ENCODE measurements around the gene NCKAP5. TPM values are rescaled to one million over a fixed set of nuclear protein-coding genes. Genes with fewer than 3 reads are reported as not detected.

The NCKAP5 gene
- total RNA-seq, 4 donors from 2014 or later, result 0.03 to 0.55 (median 0.33) TPM

DNA sequence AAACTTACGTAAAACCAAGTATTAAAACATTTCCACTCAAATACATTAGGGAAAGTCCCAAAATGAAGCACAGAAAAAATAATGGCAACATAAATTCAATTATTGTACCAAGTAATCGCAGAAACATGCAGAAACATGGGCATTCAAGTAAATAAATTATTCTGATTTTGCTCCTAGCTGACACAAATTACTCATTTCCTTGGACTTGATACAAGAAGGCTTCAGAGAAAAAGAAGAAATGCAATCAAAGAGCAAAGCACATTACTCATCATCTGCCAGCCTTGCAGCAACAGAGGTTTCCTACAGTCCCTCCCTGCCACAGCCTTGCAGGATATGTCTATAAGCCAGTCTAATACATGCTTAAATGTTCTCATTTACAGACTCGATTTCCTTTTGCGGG lies 458.5 kb downstream of the NCKAP5 start:
- Histone ChIP-seq H3K4me3 (no peak overlapping the region), H3K36me3 (no peaks in the 10 kb centered on the region), H3K4me1 (no peaks in the 10 kb centered on the region), H3K9me3 (no peaks in the 10 kb centered on the region), H3K27ac (no peak overlapping the region), H3K27me3 (no peaks in the 10 kb centered on the region)
- ATAC-seq (no peak), DNase-seq (no peak)
- in situ Hi-C loops (cut with MboI; ENCODE audit: low sequenced_read_pairs in 4 of 4) (no loop called here), intact Hi-C loops (cut with DNase I; ENCODE audit: low total_unique reads) (no loop called here)
- TF ChIP-seq POLR2A (IDR thresholded peaks at IDR 0.05), result no peak
- TF ChIP-seq, protein P1, sequence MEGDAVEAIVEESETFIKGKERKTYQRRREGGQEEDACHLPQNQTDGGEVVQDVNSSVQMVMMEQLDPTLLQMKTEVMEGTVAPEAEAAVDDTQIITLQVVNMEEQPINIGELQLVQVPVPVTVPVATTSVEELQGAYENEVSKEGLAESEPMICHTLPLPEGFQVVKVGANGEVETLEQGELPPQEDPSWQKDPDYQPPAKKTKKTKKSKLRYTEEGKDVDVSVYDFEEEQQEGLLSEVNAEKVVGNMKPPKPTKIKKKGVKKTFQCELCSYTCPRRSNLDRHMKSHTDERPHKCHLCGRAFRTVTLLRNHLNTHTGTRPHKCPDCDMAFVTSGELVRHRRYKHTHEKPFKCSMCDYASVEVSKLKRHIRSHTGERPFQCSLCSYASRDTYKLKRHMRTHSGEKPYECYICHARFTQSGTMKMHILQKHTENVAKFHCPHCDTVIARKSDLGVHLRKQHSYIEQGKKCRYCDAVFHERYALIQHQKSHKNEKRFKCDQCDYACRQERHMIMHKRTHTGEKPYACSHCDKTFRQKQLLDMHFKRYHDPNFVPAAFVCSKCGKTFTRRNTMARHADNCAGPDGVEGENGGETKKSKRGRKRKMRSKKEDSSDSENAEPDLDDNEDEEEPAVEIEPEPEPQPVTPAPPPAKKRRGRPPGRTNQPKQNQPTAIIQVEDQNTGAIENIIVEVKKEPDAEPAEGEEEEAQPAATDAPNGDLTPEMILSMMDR (IDR thresholded peaks at IDR 0.05 in 4 of 5, conservative IDR thresholded peaks at IDR 0.05 in 1 of 5), result no peak

DNA sequence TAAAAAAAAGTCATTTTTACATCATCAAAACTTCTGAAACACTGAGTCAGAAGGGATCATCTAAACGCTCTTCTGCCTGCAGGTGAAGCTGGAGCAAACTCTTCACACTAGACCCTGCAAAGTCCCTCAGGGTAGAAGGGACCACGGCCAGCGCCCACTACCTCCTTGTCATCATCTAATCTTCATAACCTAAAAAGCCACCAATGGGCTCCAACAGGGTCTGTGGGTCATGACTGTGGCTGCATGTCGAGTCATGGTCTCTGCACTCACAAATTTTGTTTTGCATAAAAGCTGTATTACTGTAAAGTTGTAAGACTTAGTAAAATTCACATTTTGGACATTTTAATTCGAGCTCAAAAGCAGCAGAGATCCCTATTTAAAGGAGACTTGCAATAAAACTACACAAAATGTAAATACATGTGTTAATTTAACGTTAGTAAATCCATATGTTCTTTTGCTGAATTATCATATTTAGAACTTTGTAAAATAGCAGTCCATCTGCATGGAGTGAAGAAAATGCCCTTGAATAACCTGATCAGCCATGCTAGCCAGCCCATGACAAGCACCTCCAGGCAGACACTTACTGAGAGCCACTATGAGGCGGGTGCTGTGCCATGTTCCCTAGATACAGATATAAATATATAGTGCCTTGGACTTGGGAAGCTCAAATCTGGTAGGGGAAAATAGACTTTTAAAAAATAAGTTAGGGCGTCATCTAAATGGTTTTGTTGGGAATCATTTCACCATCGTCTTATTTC lies 461.0 kb downstream of the NCKAP5 start:
- Histone ChIP-seq H3K9me3 (no peaks in the 10 kb centered on the region), H3K4me1 (no peaks in the 10 kb centered on the region), H3K4me3 (no peak overlapping the region), H3K36me3 (no peaks in the 10 kb centered on the region), H3K27ac (no peak overlapping the region), H3K27me3 (no peaks in the 10 kb centered on the region)
- in situ Hi-C loops (cut with MboI; ENCODE audit: low sequenced_read_pairs in 4 of 4) (no loop called here), intact Hi-C loops (cut with DNase I; ENCODE audit: low total_unique reads) (no loop called here)
- TF ChIP-seq POLR2A (IDR thresholded peaks at IDR 0.05), result no peak
- TF ChIP-seq, protein P1 (IDR thresholded peaks at IDR 0.05 in 4 of 5, conservative IDR thresholded peaks at IDR 0.05 in 1 of 5), result no peak
- ATAC-seq (no peak), DNase-seq (no peak)

DNA sequence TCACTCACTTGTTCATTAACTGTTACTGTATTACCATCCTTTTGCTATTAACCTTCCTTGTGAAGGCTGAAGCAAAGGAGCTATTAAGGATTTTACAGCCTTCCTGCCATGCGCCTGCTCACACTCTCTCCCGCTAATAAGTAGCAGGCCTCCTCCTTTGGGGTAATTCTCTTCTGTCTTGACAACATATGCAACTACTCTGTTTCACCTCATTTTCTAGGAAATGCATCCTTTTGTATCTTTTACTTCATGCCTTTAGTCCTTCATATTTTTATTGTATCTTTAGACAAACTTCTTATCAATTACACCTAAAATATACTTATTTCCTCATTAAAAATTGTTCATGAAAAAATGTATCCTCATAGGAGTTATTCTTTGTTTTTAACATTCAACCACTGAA lies 463.4 kb downstream of the NCKAP5 start:
- Histone ChIP-seq H3K9me3 (no peaks in the 10 kb centered on the region), H3K4me3 (no peak overlapping the region), H3K27me3 (no peaks in the 10 kb centered on the region), H3K36me3 (no peaks in the 10 kb centered on the region), H3K27ac (no peak overlapping the region), H3K4me1 (no peaks in the 10 kb centered on the region)
- no peak for DNase-seq
- in situ Hi-C loops (cut with MboI; ENCODE audit: low sequenced_read_pairs in 4 of 4) (no loop called here), intact Hi-C loops (cut with DNase I; ENCODE audit: low total_unique reads) (no loop called here)
- no peak for ATAC-seq
- TF ChIP-seq, protein P1 (IDR thresholded peaks at IDR 0.05 in 4 of 5, conservative IDR thresholded peaks at IDR 0.05 in 1 of 5), result no peak
- no peak for TF ChIP-seq POLR2A (IDR thresholded peaks at IDR 0.05)

DNA sequence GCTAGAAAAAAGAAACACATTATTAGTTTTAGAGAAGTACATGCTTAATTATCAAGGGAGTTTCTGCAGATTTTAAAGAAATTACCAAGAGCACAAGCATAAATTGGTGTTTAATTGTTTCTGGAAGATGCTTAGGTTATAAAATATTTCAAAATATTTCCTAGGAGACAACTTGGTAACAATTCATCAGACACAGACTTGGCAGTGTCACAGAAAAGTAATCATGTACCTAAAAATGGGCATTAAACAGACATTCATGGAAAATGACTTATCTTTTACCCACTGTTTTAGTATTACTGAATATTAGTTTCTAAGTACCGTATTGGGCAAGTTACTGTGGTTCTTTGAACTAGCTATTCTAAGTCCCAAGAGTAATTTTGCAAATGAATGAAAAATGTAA lies 469.5 kb downstream of the NCKAP5 start:
- DNase-seq (no peak), ATAC-seq (no peak)
- Histone ChIP-seq H3K4me3 (no peak overlapping the region), H3K9me3 (no peaks in the 10 kb centered on the region), H3K4me1 (no peaks in the 10 kb centered on the region), H3K27ac (no peak overlapping the region), H3K27me3 (no peaks in the 10 kb centered on the region), H3K36me3 (no peaks in the 10 kb centered on the region)
- TF ChIP-seq, protein P1 (IDR thresholded peaks at IDR 0.05 in 4 of 5, conservative IDR thresholded peaks at IDR 0.05 in 1 of 5), result no peak
- in situ Hi-C loops (cut with MboI; ENCODE audit: low sequenced_read_pairs in 4 of 4) (no loop called here), intact Hi-C loops (cut with DNase I; ENCODE audit: low total_unique reads) (no loop called here)

DNA sequence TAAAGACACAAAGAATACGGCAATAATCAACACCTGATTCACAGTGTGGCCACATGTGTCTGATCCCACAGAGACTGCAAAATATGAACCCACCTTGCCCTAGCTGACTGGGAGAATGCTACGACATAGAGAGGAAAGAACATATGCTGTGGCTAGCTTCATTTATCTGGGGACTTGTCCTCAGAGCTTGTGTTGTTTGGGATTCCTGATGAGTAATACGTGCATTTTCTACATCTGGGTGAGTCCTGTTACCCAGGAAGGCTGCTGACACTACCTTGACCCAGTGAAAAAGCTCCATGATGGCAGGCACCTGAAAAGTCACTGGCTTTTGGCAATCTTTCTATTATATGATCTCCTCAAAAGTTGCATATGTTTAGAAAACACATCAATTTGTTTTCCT lies 470.6 kb downstream of the NCKAP5 start:
- no peaks in the 10 kb centered on the region for H3K36me3 ChIP-seq
- DNase-seq (no peak), ATAC-seq (no peak)
- intact Hi-C loops (cut with DNase I; ENCODE audit: low total_unique reads) (no loop called here), in situ Hi-C loops (cut with MboI; ENCODE audit: low sequenced_read_pairs in 4 of 4) (no loop called here)
- H3K27me3 ChIP-seq, result no peaks in the 10 kb centered on the region
- H3K4me1 ChIP-seq, result no peaks in the 10 kb centered on the region
- H3K27ac ChIP-seq, result no peak overlapping the region
- TF ChIP-seq POLR2A (IDR thresholded peaks at IDR 0.05), result no peak
- TF ChIP-seq, protein P1 (IDR thresholded peaks at IDR 0.05 in 4 of 5, conservative IDR thresholded peaks at IDR 0.05 in 1 of 5), result no peak
- no peak overlapping the region for H3K4me3 ChIP-seq
- H3K9me3 ChIP-seq, result no peaks in the 10 kb centered on the region
